ENCODE measurements around the gene PRKN.

GRCh38 chr6:162721404-162721687 lies 6.2 kb downstream of the PRKN start:
- TF ChIP-seq, protein P1, sequence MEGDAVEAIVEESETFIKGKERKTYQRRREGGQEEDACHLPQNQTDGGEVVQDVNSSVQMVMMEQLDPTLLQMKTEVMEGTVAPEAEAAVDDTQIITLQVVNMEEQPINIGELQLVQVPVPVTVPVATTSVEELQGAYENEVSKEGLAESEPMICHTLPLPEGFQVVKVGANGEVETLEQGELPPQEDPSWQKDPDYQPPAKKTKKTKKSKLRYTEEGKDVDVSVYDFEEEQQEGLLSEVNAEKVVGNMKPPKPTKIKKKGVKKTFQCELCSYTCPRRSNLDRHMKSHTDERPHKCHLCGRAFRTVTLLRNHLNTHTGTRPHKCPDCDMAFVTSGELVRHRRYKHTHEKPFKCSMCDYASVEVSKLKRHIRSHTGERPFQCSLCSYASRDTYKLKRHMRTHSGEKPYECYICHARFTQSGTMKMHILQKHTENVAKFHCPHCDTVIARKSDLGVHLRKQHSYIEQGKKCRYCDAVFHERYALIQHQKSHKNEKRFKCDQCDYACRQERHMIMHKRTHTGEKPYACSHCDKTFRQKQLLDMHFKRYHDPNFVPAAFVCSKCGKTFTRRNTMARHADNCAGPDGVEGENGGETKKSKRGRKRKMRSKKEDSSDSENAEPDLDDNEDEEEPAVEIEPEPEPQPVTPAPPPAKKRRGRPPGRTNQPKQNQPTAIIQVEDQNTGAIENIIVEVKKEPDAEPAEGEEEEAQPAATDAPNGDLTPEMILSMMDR (IDR thresholded peaks at IDR 0.05; ENCODE audit: poor library complexity, severe bottlenecking), result no peak
- TF ChIP-seq EP300 (conservative IDR thresholded peaks at IDR 0.05; ENCODE audit: poor library complexity, severe bottlenecking), result no peak
- TF ChIP-seq REST (IDR thresholded peaks at IDR 0.05; ENCODE audit: borderline replicate concordance), result no peak

Data from neural cell (in vitro differentiated cells).